ENCODE results near the gene DLG2.
"Not testable (repeated sequence)": the region's sequence is repeated elsewhere in the genome, so short reads cannot be mapped to it uniquely, and the experiment has no call there.

Gene DLG2

GRCh38 chr11:83456075-83456474, 2171.1 kb downstream of the DLG2 start:
- DNase-seq: no peak

- DNase-seq: no peak
Observed at GRCh38 chr11:83455356-83455755, 2171.8 kb downstream of the DLG2 start.

- DNase-seq: no peak
Observed at GRCh38 chr11:83454674-83455073, 2172.5 kb downstream of the DLG2 start.

- no peak for DNase-seq
Observed at GRCh38 chr11:83449338-83449913, 2177.7 kb downstream of the DLG2 start.

GRCh38 chr11:83448686-83449085, 2178.5 kb downstream of the DLG2 start:
- no peak for DNase-seq

- not testable (repeated sequence) for DNase-seq
Observed at GRCh38 chr11:83443880-83444279, 2183.3 kb downstream of the DLG2 start.

GRCh38 chr11:83441601-83442000, 2185.5 kb downstream of the DLG2 start:
- no peak for DNase-seq

- DNase-seq: no peak
Observed at GRCh38 chr11:83441171-83441570, 2186.0 kb downstream of the DLG2 start.

- no peak for DNase-seq
Observed at GRCh38 chr11:83438438-83438837, 2188.7 kb downstream of the DLG2 start.

GRCh38 chr11:83437939-83438338, 2189.2 kb downstream of the DLG2 start:
- no peak for DNase-seq

- DNase-seq: no peak
Observed at GRCh38 chr11:83436855-83437254, 2190.3 kb downstream of the DLG2 start.

- DNase-seq: not testable (repeated sequence)
Observed at GRCh38 chr11:83434812-83435211, 2192.3 kb downstream of the DLG2 start.

GRCh38 chr11:83427943-83428342, 2199.2 kb downstream of the DLG2 start:
- no peak for DNase-seq

- DNase-seq: no peak
Observed at GRCh38 chr11:83427501-83427900, 2199.6 kb downstream of the DLG2 start.

GRCh38 chr11:83425137-83425466, 2202.0 kb downstream of the DLG2 start:
- DNase-seq: no peak

- DNase-seq: no peak
Observed at GRCh38 chr11:83424376-83425136, 2202.6 kb downstream of the DLG2 start.

- DNase-seq: not testable (repeated sequence)
Observed at GRCh38 chr11:83422641-83423040, 2204.5 kb downstream of the DLG2 start.

- no peak for DNase-seq
Observed at GRCh38 chr11:83410605-83411565, 2216.3 kb downstream of the DLG2 start.

- no peak for DNase-seq
Observed at GRCh38 chr11:83409891-83410290, 2217.3 kb downstream of the DLG2 start.

GRCh38 chr11:83409476-83409875, 2217.7 kb downstream of the DLG2 start:
- no peak for DNase-seq

- no peak for DNase-seq
Observed at GRCh38 chr11:83408946-83409345, 2218.2 kb downstream of the DLG2 start.

All from activated CD4-positive, alpha-beta T cell treated with anti-CD3 and anti-CD28 coated beads, Interleukin-2, amount 50 U/mL, for 1 hour (primary cell).